Uterus (tissue), 2 donors: ENCODE measurements around the gene FBXO21.

Experiments used
- POLR2A ChIP-seq, 2 donors: fragments of 450-650 bp; IDR thresholded peaks; one replicate each; pipeline ENCODE4 v1.6.1; 2016; ENCODE audit warnings: antibody characterized with exemption in 2 of 2, mild to moderate bottlenecking in 1 of 2, moderate library complexity in 1 of 2
- TF ChIP-seq, protein P1 (sequence below), 4 experiments: fragments of 200-600 bp in 2 of 4; fragments of 450-650 bp in 2 of 4; sonication (generic) in 2 of 4; IDR thresholded peaks; one replicate each; pipeline ENCODE4 v1.5.1; 2016 to 2019; ENCODE audit warnings: antibody characterized with exemption in 4 of 4, mild to moderate bottlenecking in 2 of 4, moderate library complexity in 1 of 4

DNA sequence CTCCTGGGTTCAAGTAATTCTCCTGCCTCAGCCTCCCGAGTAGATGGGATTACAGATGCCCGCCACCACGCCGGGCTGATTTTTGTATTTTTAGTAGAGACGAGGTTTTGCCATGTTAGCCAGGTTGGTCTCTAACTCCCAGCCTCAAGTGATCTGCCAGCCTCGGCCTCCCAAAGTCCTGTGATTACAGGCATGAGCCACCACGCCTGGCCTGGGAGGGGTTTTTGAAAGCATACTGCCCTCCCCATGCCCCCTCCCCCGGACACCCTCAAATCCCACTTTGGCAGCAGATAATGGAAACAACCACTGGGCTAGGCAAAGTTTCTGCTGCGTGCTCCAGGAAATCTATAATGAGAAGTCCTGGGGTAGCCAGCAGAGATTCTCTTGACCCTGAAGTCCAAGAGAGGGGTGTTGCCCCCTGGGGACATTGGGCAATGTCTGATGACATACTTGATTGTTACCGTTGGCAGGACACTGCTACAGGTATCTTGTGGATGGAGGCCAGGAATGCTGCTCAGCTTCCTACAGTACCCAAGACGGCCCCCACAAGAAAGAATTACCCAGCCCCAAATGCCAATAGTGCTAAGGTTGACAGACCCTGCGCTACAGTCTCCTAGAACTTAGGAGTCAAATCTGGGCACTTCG is 18.7 kb upstream of the FBXO21 start:
- TF ChIP-seq, protein P1, sequence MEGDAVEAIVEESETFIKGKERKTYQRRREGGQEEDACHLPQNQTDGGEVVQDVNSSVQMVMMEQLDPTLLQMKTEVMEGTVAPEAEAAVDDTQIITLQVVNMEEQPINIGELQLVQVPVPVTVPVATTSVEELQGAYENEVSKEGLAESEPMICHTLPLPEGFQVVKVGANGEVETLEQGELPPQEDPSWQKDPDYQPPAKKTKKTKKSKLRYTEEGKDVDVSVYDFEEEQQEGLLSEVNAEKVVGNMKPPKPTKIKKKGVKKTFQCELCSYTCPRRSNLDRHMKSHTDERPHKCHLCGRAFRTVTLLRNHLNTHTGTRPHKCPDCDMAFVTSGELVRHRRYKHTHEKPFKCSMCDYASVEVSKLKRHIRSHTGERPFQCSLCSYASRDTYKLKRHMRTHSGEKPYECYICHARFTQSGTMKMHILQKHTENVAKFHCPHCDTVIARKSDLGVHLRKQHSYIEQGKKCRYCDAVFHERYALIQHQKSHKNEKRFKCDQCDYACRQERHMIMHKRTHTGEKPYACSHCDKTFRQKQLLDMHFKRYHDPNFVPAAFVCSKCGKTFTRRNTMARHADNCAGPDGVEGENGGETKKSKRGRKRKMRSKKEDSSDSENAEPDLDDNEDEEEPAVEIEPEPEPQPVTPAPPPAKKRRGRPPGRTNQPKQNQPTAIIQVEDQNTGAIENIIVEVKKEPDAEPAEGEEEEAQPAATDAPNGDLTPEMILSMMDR (IDR thresholded peaks at IDR 0.05) = no peak
- no peak for TF ChIP-seq POLR2A (IDR thresholded peaks at IDR 0.05)
